ENCODE results near the gene ETV3L.

DNA sequence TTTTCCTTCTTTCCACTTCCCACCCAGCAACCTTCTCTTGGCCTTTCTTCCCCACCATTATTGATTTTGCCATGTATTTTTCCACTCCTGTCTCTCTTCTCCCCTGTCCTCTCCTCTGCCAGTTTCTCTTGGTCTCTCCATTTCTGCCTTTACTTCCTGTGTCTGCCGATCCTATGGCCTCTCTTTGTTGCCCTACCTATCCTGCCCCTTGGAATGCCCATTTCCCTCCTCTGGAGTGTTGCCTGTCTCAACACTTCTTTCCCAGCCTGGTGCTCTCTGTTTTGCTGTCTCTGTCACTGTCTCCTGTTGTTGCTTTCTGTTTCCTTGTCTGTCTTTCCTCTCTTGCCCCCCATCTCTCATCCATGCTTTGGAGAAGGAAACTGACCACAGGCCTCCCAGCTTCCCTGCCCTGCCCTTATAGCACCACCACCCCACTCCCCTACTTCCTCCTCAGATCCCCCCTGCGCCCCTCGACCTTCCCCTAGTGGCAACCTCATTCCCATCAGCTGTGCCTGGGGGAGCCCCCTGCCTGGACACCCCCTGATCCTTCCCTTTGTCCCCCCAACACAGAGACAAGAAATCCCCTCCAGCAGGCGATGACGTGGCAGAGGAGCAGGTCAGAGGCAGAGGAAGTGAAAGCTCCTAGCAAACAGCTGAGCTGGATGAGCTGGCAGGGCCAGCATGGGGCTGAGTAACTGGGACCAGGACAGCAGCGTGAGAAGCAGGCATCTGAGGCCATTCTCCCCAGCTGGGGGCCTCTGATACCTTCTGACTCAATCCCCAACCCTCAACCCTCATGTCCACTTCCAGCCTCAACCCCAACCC is 6.6 kb upstream of the ETV3L start:
- TF ChIP-seq, protein P1, sequence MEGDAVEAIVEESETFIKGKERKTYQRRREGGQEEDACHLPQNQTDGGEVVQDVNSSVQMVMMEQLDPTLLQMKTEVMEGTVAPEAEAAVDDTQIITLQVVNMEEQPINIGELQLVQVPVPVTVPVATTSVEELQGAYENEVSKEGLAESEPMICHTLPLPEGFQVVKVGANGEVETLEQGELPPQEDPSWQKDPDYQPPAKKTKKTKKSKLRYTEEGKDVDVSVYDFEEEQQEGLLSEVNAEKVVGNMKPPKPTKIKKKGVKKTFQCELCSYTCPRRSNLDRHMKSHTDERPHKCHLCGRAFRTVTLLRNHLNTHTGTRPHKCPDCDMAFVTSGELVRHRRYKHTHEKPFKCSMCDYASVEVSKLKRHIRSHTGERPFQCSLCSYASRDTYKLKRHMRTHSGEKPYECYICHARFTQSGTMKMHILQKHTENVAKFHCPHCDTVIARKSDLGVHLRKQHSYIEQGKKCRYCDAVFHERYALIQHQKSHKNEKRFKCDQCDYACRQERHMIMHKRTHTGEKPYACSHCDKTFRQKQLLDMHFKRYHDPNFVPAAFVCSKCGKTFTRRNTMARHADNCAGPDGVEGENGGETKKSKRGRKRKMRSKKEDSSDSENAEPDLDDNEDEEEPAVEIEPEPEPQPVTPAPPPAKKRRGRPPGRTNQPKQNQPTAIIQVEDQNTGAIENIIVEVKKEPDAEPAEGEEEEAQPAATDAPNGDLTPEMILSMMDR (IDR thresholded peaks at IDR 0.05; ENCODE audit: low read depth, low read length, poor library complexity, severe bottlenecking): no peak
- TF ChIP-seq EZH2phosphoT487 (IDR thresholded peaks at IDR 0.05; ENCODE audit: borderline replicate concordance, low read length): no peak

Data from DOHH2 (cell line).